Ishikawa (cell line): ENCODE measurements around the gene FBLN1.
A peak's percentile ranks its signal among the peaks of the same experiment; 100 is the strongest.

Experiments
- CEBPB ChIP-seq: IDR thresholded peaks from 2 replicates; pipeline ENCODE4 v1.6.1; 2012
- CREB1 ChIP-seq: IDR thresholded peaks from 2 replicates; pipeline ENCODE4 v1.6.1; 2012; ENCODE audit warnings: low read depth
- EGR1 ChIP-seq: IDR thresholded peaks from 2 replicates; pipeline ENCODE4 v1.6.1; 2012
- EP300 ChIP-seq: IDR thresholded peaks from 2 replicates; pipeline ENCODE4 v1.6.1; 2012; ENCODE audit warnings: borderline replicate concordance
- FOXM1 ChIP-seq: IDR thresholded peaks from 2 replicates; pipeline ENCODE4 v1.6.1; 2012; ENCODE audit warnings: low read depth, borderline replicate concordance
- MAX ChIP-seq: IDR thresholded peaks from 2 replicates; pipeline ENCODE4 v1.6.1; 2012
- NFIC ChIP-seq: IDR thresholded peaks from 2 replicates; pipeline ENCODE4 v1.6.1; 2012
- RAD21 ChIP-seq: IDR thresholded peaks from 2 replicates; pipeline ENCODE4 v1.6.1; 2012; ENCODE audit warnings: low read depth
- REST ChIP-seq: IDR thresholded peaks from 2 replicates; pipeline ENCODE4 v1.6.1; 2012; ENCODE audit warnings: low read depth, mild to moderate bottlenecking
- TAF1 ChIP-seq: IDR thresholded peaks from 2 replicates; pipeline ENCODE4 v1.6.1; 2012; ENCODE audit warnings: low read depth, mild to moderate bottlenecking
- TCF12 ChIP-seq: IDR thresholded peaks from 2 replicates; pipeline ENCODE4 v1.6.1; 2012; ENCODE audit warnings: low read depth
- TEAD4 ChIP-seq: IDR thresholded peaks from 2 replicates; pipeline ENCODE4 v1.6.1; 2012
- USF1 ChIP-seq: IDR thresholded peaks from 2 replicates; pipeline ENCODE4 v1.6.1; 2012
- YY1 ChIP-seq: IDR thresholded peaks from 2 replicates; pipeline ENCODE4 v1.6.1; 2012; ENCODE audit warnings: low read depth
- ZBTB7A ChIP-seq: IDR thresholded peaks from 2 replicates; pipeline ENCODE4 v1.6.1; 2012; ENCODE audit warnings: low read depth

FBLN1 gene

GRCh38 chr22:45518580-45518991 lies 15.9 kb downstream of the FBLN1 start:
- TF ChIP-seq FOXM1 (0 out of 2 replicates have a peak, but pooled peaks have one; percentile 20), CREB1 (no peak), TEAD4 (peak; percentile 99), RAD21 (peak; percentile 5; the same call in 1 of the 2 replicates), TAF1 (no peak), YY1 (peak; percentile 51; the same call in 1 of the 2 replicates), MAX (peak; percentile 69), ZBTB7A (no peak), NFIC (peak; percentile 87), REST (no peak), TCF12 (peak; percentile 87), CEBPB (no peak), EGR1 (no peak), USF1 (no peak), EP300 (peak; percentile 93)

DNA sequence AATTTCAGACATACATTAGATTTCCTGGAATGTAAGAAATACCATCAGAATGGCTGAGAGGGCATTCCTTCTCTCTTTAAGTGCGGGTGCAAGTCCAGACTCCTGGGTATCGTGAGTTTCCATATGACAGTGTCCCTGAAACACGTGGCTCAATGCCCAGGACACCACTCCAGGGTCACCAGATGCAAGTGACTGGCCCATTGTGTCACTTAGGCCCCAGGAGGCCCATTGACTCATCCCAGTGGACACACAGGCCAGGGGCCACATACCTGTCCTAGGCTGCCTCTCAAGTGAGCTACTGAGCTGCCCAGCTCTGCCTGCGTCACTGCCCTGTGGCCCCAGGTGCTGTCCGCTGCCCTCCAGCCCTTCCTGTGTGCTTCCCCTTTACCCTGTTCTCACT lies 18.5 kb downstream of the FBLN1 start:
- TF ChIP-seq NFIC (peak; percentile 49), YY1 (no peak), TEAD4 (peak; percentile 4; the same call in 1 of the 2 replicates), TCF12 (0 out of 2 replicates have a peak, but pooled peaks have one; percentile 32)

DNA sequence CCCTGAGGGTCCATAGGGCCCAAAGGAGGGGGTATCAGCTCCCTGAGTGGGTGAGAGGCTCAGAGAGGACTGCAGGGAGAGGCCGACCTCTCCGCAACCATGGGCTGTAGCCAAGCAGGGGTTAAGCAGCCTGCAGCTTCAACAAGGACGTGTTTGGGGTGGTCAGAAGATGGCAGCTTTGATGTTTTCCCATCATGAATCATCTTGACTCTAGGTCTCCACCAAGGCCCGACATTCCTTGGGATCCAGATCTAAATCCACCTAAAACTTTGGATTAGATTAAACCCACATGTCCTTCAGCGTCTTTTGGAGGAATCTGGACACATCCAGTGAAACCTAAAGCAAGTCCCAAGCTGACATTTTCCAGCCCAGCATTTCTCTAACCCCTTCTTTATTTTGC lies 19.8 kb downstream of the FBLN1 start:
- TF ChIP-seq YY1 (no peak), CEBPB (no peak), CREB1 (no peak), NFIC (no peak), TCF12 (no peak), ZBTB7A (no peak), MAX (no peak), RAD21 (no peak), EGR1 (no peak), USF1 (no peak), EP300 (no peak), FOXM1 (no peak), REST (no peak), TAF1 (no peak), TEAD4 (no peak)

DNA sequence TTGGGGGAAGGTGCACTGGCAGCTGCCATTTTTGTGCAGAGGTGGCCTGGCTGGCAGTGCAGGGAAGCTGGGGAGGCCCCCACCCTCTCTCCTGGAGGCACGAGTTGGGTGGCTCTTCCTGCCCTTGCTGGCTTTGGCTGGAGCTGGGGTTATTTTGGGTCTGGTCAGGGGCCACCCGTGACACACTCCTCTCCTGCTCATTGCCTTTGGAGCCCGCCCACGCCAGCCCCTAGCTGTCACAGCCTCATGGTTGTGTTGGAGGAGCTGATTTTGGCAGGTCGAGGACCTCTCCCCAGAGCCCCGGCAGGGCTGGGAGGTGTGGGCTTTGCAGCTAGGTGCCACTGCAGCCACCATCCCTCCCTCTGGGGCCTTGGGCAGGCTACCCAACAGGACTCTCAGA lies 21.5 kb downstream of the FBLN1 start:
- TF ChIP-seq FOXM1, result no peak

GRCh38 chr22:45524966-45525365 lies 22.3 kb downstream of the FBLN1 start:
- no peak for TF ChIP-seq TCF12
- TF ChIP-seq NFIC, result no peak
- TF ChIP-seq CREB1, result no peak
- TF ChIP-seq USF1, result no peak
- no peak for TF ChIP-seq YY1
- no peak for TF ChIP-seq EGR1
- TF ChIP-seq TAF1, result no peak
- no peak for TF ChIP-seq REST
- no peak for TF ChIP-seq ZBTB7A
